COR-L47 (cell line): Measurements from ENCODE around the gene SORBS2.
A peak's percentile ranks its signal among the peaks of the same experiment; 100 is the strongest.

Source experiments
- DNase-seq: peaks from one replicate; lab custom pipeline; 2025; lab: John Stamatoyannopoulos, UW

SORBS2 gene

GRCh38 chr4:185835336-185835735, 23.3 kb upstream of the SORBS2 start:
- DNase-seq, result no peak

GRCh38 chr4:185834778-185835177, 22.8 kb upstream of the SORBS2 start:
- DNase-seq, result no peak

DNA sequence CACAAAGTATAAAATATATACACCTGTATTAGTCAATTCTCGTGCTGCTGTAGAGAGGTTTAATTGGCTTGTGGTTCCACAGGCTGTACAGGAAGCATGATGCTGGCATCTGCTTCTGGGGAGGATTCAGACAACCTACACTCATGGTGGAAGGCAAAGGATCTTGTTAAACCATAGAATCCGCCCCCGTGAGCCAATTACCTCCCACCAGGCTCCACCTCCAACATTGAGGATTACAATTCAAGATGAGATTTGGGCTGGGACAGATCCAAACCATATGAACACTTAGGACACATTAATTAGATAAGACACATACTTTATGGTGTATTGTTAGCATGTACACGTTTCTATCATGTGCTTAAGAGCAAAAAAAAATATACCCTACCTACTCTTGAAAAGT, 22.1 kb upstream of the SORBS2 start:
- no peak for DNase-seq

DNA sequence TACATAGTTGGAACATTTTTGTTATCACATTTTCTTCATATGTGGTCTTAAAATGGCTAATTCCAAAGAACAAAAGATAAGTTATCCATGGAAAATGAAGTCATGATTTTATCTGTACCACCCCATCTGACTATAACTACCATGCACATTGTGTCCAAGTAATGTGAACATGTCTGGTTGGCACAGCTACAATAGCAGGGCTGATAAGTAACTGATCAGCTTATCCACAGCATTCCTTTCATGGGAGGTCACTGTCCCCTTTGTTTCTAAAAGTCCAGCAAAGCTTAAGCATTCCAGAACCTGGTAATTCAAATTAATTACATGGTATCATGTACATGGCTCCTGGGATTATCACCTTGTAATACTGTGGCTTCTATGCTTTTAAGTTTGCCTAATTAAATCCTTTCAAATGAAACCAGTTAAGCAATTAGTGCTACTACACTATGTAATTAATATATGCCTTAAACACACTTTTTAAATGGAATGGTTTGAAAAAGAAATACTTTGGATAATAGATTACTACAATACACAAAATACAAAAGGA, 21.1 kb upstream of the SORBS2 start:
- no peak for DNase-seq

- no peak for DNase-seq
Observed at GRCh38 chr4:185831125-185831815, 19.3 kb upstream of the SORBS2 start.

- no peak for DNase-seq
Observed at GRCh38 chr4:185830263-185830994, 18.4 kb upstream of the SORBS2 start.

- no peak for DNase-seq
Observed at GRCh38 chr4:185826381-185826780, 14.4 kb upstream of the SORBS2 start.

DNA sequence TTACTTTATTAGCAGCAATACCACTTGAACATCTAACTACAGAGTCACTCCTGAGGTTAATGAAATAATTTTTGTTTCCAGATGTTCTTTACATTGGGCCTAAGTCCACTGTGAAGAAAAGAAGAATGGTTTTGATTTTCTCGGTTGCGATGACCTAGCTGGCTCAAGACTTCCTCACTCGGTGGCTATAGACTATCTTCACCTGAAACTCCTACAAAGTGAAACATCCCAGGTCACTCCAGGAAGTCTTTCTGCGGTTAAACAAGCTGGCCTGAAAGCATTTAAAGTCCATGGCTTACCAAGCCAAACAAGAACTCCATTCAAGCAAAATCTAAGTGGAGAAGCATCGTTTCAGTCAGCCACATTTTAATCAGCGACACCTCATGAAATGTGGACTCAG, 13.7 kb upstream of the SORBS2 start:
- no peak for DNase-seq

- no peak for DNase-seq
Observed at GRCh38 chr4:185822791-185823190, 10.8 kb upstream of the SORBS2 start.

DNA sequence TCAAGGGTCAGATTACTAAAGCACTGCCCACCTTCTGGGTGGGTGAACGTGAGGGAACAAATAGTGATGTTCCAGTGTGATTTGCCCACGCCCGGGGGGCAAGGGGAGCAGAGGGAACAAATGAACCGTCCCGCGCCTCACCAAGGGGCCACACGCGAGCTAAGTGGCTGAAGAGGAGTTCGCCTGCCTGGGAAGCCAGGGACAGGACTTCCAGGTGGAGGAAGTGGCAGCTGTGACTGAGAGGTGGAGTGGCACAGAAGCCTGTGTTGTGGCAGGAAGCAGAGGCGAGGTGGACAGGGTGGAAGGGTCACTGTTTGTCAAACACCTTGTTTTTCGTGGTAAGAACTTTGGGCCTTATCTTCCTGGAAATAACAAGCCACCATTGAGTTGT, 9.0 kb upstream of the SORBS2 start:
- DNase-seq, result no peak

DNA sequence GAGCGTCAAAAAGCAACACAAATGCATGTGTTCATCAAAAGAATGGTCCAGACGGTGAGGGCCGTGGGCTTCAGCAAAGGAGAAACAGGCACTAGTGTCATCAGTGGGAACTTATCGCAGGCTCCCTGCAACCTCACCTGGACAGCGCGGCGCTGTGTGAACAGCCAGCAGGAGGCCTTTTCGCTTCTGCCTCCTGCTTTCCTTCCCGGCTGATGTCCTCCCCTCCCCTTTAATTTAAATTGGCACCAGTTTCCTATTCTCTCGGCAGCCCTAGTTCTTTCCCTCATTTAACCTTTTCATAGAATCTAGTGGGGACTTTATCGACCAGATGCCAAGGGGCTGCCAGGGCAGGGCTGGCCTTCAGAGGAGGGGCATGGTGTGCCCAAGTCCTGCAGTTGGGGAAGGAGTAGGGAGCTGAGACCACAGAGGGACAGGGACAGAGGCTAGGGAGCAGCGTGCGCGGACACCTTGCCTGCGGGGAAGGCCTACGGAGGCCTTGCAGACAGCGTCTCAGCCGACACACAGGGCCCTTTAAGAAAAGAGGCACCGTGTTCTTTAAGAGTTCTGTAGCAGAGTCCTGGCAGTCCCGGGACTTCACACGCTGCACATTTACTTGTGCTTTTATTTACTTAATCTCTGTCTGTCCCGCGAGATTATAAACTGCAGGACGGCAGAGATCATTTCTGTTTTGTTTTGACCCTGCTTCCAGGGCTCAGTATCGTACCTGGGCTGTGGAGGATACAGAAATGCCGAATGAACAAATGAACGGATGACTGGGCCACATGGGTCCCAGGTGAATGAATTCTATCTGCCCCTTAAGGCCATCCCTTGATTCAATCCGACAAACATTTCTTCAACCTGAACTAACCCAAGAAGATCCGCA, 8.4 kb upstream of the SORBS2 start:
- DNase-seq, result peak; percentile 17

DNA sequence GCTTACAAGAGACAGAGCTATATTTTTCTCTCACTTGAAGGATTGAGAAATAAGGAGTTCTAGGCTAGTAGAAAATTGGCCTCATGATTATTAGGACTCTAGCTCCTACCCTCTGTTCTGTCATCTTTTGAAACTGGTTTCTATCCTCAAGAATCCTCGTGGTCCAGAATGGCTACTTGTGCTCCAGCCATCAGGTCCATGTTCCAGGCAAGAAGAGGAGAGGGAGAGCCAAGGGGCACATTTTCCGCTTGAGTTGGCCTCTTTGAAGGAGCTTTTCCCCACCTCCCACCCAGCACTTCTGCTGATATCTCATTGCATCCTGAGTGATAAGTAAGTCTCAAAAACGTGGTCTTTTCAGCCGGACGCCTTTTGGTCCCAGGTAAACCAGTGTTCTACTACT, 7.2 kb upstream of the SORBS2 start:
- no peak for DNase-seq

GRCh38 chr4:185817403-185817818, 5.4 kb upstream of the SORBS2 start:
- peak; percentile 29 for DNase-seq

DNA sequence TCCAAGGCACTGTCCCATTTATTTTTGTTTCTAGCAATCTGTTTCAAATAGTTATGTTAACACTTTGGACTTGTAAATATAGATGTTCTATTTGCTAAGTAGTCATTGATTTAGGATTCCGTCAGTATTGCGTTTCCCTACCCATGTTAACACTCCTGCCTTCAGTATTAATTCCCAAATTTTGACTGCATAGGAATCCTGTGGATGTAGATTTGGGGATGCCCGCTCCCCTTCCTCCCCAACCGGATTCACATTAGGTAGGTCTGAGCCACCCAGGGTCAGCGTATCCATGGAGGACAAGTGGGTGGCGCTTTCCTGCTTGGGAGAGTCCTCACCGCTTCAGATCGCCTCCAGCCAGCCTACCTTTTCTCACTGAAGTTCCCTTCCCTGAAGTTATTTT, 1.1 kb upstream of the SORBS2 start:
- no peak for DNase-seq

DNA sequence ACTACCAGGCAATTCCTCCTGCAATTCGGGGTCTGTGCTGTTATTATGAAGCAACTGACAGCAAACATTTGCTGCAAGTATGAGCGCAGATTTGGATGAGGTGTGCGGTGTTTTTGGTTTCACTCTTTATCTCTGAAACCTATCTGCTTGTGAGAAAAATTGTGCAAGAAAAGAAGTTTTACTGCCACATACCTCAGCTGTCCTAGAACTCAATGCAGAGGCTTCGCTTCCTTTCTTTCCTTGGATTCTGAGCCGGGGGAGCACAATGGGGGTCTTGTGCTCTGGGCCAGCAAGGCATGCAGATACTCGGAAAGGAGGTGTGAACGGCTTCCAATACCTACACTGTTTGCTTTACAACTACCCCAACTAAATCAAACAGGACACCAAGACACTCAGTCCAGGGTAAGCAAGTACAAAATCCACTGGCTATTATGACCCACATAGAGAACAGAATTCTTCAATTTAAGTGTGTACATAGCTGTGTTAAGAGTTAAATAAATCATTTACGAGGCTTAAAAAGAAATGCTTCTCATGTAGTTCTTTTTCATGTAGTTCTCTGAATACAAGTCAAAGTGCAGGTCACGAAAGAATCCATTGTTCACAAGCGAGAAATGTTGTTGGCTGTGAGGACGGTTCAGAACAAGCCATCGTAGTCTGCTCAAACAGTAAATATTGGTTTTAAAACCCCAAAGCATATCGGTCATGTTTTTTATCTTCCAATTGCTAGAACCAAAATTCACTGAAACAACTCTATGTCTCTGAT, 1.1 kb downstream of the SORBS2 start:
- no peak for DNase-seq

DNA sequence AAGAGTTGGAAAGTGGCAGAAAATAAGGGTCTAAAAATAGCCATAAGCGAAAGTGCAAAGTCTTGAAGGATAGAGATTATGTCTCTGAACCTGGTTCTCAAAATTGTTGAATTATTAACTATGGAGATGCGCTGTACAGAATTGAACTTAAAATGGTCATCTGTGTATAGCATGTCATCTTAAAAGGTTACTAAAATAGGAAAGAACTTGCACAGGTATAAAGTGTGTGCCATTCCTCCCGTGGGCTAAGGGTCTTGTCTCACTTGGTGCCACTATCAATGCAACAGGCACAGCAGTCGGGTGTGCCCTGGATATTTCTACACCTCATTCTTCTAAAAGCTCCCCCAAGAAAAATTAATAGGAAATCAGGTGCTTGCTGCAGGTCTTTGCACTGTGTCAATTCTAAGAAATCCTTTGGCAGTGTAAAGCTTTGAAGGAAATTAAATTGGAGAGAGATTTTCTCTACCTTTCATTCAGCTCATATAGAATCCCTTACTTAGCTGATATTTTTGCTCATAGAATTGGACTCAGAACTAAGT, 2.4 kb downstream of the SORBS2 start:
- no peak for DNase-seq

- DNase-seq, result no peak
Observed at GRCh38 chr4:185809121-185809520, 2.9 kb downstream of the SORBS2 start.

DNA sequence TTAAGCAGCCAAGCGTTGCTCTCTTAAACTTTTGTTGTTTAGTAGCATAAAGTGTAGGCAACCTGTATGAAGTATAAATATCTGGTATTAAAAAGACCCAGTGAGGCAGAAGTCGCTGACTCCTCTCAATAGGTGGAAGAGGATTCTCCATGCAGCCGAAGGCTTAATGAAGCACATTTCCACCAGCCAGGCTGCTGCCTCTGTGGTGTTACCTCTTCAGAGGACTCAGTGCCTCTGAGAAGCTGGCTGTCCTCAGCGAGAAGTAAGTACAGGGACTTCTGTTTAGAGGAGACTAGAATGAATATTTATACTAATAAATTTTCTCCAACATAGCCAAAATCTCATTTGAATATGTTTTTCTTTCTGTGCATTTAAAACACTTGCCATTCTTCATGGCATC, 6.0 kb downstream of the SORBS2 start:
- DNase-seq, result no peak

DNA sequence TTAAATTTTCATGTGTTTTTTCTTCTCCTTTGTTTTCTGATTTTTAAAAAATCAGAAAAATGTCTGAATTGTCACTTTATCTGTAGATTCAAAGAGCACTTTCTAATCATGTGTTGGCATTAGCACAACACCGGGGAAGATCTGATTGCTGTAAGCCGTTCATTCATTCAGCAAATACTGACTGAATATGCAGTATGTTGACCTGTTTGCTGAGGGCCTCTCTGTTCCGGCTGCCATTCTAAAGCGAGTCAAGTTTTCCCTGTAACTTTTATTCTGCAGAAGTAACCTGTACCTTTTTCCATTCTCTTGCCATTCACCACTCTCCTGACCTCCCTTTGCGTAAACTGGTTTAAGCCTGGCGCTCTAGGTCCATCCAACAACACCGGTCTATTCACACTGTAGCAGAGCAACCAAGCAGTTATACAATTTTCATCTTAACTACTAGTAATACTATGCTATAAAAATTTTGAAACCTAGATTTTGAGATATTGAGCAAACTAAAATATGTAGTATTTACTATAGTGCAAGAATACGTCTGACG, 6.7 kb downstream of the SORBS2 start:
- no peak for DNase-seq

DNA sequence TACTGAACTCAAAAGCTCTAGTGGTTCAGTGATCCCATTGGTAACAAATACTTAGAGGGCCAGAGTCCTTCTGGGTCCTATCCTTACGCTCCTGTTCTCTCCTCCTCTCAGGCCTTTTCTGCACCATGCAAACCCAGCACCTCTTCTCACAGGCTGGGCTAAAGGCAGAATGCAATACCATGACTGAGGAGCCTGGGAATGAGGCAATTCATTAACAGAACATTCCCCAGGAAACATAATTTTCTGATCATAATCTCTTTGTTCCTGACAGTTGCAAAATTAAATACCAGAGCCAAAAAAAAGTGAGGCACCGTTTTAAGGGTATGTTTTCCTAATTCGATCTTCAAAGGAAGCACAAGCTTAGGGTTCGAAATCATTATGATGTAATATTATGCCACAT, 9.0 kb downstream of the SORBS2 start:
- no peak for DNase-seq

- DNase-seq, result no peak
Observed at GRCh38 chr4:185801471-185801870, 10.5 kb downstream of the SORBS2 start.
